HepG2 (cell line): ENCODE results near the gene SPTBN5. TPM values are rescaled to one million over a fixed set of nuclear protein-coding genes. Genes with fewer than 3 reads are reported as not detected.

Source experiments
- JARID2 ChIP-seq: sonication (generic); formaldehyde crosslinking; IDR thresholded peaks from 2 replicates; pipeline ENCODE4 v1.8.1; 2023; ENCODE audit warnings: missing genetic modification reagents, inconsistent platforms; ENCODE audit not compliant: insufficient replicate concordance
- KDM6A ChIP-seq: IDR thresholded peaks from 2 replicates; pipeline ENCODE4 v1.6.1; 2016; ENCODE audit warnings: low read depth
- SMAD3 ChIP-seq: sonication (generic); formaldehyde crosslinking; IDR thresholded peaks from 2 replicates; pipeline ENCODE4 v1.4.0; 2020; ENCODE audit warnings: missing genetic modification reagents
- SP5 ChIP-seq: IDR thresholded peaks from 2 replicates; pipeline ENCODE4 v1.6.1; 2016; ENCODE audit warnings: low read depth, borderline replicate concordance
- ZFX ChIP-seq: sonication (generic); formaldehyde crosslinking; IDR thresholded peaks from 2 replicates; pipeline ENCODE4 v1.4.0; 2020; ENCODE audit warnings: mild to moderate bottlenecking, low read depth, missing genetic modification reagents, moderate library complexity
- ZNF569 ChIP-seq: sonication (generic); formaldehyde crosslinking; IDR thresholded peaks from 2 replicates; pipeline ENCODE4 v1.5.0; 2020; ENCODE audit warnings: mild to moderate bottlenecking, missing genetic modification reagents, moderate library complexity, borderline replicate concordance
- polyA plus RNA-seq, 8 experiments: library from polyadenylated mRNA; depleted of rRNA in 3 of 8; stranded (reverse) in 7 of 8; unstranded in 1 of 8; fragments of >200 nt; fragmentation: Illumina TruSeq in 4 of 8; extraction: Trizol in 4 of 8; gene quantifications; 2 replicates each; pipeline versions ENCODE4 v1.2.1 to v1.2.3, GENCODE V29; 2011 to 2016; ENCODE audit warnings: low read depth in 4 of 8, missing spikeins in 1 of 8, mixed read lengths in 1 of 8; ENCODE audit not compliant: insufficient read depth in 1 of 8
- total RNA-seq, 5 experiments: library from RNA; depleted of rRNA; stranded (reverse); fragments of >200 nt; fragmentation: Illumina TruSeq; extraction: Trizol; gene quantifications; 2 replicates each; pipeline ENCODE4 v1.2.3, GENCODE V29; 2016; ENCODE audit warnings: low read depth in 1 of 5
- TF ChIP-seq, protein P1 (sequence below): sonication (generic); formaldehyde crosslinking; IDR thresholded peaks from 2 replicates; pipeline ENCODE4 v1.5.0; 2020; ENCODE audit warnings: mild to moderate bottlenecking, missing genetic modification reagents
- TF ChIP-seq, protein P2 (sequence below): sonication (generic); formaldehyde crosslinking; IDR thresholded peaks from 2 replicates; pipeline ENCODE4 v1.5.1; 2020; ENCODE audit warnings: mild to moderate bottlenecking, moderate library complexity, missing genetic modification reagents
- TF ChIP-seq, protein P3 (sequence below): IDR thresholded peaks from 2 replicates; pipeline ENCODE4 v1.6.1; 2018; ENCODE audit warnings: missing genetic modification reagents, mild to moderate bottlenecking, missing compliant biosample characterization
- TF ChIP-seq, protein P4 (sequence below): IDR thresholded peaks from 2 replicates; pipeline ENCODE4 v1.6.1; 2016; ENCODE audit warnings: missing compliant biosample characterization, missing genetic modification reagents, borderline replicate concordance
- TF ChIP-seq, protein P5 (sequence below): sonication (generic); formaldehyde crosslinking; IDR thresholded peaks from 2 replicates; pipeline ENCODE4 v1.5.0; 2020; ENCODE audit warnings: missing genetic modification reagents
- TF ChIP-seq, protein P6 (sequence below): sonication (generic); formaldehyde crosslinking; IDR thresholded peaks from 2 replicates; pipeline ENCODE4 v1.5.1; 2020; ENCODE audit warnings: mild to moderate bottlenecking, missing genetic modification reagents, moderate library complexity

The SPTBN5 gene
- total and polyA plus RNA-seq, 2 of the 13 experiments (the other 11 are each of a cell fraction or from before 2014, with no cell fraction given), result 0.01 to 0.07 TPM

DNA sequence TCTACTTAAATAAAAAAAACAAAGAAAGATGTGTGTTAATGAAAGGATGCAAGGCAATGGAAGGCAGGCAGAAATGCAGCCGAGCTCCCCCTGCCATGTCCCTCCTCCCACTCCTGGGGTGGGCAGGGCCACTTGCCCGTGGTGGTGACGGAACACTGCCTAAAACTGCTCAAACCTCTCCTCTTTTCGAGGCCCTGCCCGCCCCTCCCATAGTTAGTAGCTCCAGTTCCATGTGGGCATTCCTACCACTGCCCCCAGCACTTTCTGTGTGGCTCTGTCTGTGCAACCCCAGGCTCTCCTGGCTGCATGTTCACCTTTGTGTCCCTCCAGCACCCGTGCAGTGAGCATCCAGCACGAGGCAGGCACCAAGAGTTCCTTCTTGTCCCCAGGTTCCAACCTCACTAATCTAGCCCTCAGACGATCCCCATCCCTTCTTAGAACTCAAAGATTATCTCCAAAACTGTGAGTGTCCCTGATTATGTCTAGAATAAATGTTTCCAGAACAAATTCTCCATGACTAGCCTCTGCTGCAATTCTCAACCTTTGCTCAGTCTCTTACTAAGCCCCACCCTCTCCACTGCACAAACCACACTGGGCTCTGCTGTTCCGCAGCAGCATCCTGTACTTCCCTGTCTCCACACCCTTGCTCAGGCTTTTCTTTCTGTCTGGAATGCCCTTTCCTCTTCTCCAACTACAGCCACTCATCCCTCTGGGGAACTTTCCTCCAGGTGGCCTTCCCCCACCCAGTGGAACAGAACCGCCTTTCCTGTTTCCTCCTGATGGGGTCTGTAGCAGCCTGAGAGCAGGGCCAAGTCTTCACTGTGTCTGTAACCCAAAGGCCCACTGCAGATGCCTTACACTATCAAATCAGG is 32.6 kb upstream of the SPTBN5 start (continued):
- TF ChIP-seq, protein P1, sequence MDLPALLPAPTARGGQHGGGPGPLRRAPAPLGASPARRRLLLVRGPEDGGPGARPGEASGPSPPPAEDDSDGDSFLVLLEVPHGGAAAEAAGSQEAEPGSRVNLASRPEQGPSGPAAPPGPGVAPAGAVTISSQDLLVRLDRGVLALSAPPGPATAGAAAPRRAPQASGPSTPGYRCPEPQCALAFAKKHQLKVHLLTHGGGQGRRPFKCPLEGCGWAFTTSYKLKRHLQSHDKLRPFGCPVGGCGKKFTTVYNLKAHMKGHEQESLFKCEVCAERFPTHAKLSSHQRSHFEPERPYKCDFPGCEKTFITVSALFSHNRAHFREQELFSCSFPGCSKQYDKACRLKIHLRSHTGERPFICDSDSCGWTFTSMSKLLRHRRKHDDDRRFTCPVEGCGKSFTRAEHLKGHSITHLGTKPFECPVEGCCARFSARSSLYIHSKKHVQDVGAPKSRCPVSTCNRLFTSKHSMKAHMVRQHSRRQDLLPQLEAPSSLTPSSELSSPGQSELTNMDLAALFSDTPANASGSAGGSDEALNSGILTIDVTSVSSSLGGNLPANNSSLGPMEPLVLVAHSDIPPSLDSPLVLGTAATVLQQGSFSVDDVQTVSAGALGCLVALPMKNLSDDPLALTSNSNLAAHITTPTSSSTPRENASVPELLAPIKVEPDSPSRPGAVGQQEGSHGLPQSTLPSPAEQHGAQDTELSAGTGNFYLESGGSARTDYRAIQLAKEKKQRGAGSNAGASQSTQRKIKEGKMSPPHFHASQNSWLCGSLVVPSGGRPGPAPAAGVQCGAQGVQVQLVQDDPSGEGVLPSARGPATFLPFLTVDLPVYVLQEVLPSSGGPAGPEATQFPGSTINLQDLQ (CRISPR knock-in tag), result no peak
- no peak for TF ChIP-seq JARID2 (CRISPR knock-in tag)
- no peak for TF ChIP-seq ZFX (CRISPR knock-in tag)
- TF ChIP-seq, protein P2, sequence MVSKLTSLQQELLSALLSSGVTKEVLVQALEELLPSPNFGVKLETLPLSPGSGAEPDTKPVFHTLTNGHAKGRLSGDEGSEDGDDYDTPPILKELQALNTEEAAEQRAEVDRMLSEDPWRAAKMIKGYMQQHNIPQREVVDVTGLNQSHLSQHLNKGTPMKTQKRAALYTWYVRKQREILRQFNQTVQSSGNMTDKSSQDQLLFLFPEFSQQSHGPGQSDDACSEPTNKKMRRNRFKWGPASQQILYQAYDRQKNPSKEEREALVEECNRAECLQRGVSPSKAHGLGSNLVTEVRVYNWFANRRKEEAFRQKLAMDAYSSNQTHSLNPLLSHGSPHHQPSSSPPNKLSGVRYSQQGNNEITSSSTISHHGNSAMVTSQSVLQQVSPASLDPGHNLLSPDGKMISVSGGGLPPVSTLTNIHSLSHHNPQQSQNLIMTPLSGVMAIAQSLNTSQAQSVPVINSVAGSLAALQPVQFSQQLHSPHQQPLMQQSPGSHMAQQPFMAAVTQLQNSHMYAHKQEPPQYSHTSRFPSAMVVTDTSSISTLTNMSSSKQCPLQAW (CRISPR knock-in tag), result no peak
- TF ChIP-seq SMAD3 (CRISPR knock-in tag), result no peak
- TF ChIP-seq, protein P3, sequence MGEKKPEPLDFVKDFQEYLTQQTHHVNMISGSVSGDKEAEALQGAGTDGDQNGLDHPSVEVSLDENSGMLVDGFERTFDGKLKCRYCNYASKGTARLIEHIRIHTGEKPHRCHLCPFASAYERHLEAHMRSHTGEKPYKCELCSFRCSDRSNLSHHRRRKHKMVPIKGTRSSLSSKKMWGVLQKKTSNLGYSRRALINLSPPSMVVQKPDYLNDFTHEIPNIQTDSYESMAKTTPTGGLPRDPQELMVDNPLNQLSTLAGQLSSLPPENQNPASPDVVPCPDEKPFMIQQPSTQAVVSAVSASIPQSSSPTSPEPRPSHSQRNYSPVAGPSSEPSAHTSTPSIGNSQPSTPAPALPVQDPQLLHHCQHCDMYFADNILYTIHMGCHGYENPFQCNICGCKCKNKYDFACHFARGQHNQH (CRISPR knock-in tag), result 0 out of 2 replicates have a peak, but pooled peaks have one; percentile 24
- no peak for TF ChIP-seq KDM6A (CRISPR knock-in tag)
- TF ChIP-seq, protein P4, sequence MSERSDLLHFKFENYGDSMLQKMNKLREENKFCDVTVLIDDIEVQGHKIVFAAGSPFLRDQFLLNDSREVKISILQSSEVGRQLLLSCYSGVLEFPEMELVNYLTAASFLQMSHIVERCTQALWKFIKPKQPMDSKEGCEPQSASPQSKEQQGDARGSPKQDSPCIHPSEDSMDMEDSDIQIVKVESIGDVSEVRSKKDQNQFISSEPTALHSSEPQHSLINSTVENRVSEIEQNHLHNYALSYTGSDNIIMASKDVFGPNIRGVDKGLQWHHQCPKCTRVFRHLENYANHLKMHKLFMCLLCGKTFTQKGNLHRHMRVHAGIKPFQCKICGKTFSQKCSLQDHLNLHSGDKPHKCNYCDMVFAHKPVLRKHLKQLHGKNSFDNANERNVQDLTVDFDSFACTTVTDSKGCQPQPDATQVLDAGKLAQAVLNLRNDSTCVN (CRISPR knock-in tag), result peak; percentile 40; the same call in 1 of the 2 replicates
- TF ChIP-seq SP5 (CRISPR knock-in tag), result 0 out of 2 replicates have a peak, but pooled peaks have one; percentile 10
- TF ChIP-seq, protein P5, sequence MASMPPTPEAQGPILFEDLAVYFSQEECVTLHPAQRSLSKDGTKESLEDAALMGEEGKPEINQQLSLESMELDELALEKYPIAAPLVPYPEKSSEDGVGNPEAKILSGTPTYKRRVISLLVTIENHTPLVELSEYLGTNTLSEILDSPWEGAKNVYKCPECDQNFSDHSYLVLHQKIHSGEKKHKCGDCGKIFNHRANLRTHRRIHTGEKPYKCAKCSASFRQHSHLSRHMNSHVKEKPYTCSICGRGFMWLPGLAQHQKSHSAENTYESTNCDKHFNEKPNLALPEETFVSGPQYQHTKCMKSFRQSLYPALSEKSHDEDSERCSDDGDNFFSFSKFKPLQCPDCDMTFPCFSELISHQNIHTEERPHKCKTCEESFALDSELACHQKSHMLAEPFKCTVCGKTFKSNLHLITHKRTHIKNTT, result no peak
- TF ChIP-seq, protein P6, sequence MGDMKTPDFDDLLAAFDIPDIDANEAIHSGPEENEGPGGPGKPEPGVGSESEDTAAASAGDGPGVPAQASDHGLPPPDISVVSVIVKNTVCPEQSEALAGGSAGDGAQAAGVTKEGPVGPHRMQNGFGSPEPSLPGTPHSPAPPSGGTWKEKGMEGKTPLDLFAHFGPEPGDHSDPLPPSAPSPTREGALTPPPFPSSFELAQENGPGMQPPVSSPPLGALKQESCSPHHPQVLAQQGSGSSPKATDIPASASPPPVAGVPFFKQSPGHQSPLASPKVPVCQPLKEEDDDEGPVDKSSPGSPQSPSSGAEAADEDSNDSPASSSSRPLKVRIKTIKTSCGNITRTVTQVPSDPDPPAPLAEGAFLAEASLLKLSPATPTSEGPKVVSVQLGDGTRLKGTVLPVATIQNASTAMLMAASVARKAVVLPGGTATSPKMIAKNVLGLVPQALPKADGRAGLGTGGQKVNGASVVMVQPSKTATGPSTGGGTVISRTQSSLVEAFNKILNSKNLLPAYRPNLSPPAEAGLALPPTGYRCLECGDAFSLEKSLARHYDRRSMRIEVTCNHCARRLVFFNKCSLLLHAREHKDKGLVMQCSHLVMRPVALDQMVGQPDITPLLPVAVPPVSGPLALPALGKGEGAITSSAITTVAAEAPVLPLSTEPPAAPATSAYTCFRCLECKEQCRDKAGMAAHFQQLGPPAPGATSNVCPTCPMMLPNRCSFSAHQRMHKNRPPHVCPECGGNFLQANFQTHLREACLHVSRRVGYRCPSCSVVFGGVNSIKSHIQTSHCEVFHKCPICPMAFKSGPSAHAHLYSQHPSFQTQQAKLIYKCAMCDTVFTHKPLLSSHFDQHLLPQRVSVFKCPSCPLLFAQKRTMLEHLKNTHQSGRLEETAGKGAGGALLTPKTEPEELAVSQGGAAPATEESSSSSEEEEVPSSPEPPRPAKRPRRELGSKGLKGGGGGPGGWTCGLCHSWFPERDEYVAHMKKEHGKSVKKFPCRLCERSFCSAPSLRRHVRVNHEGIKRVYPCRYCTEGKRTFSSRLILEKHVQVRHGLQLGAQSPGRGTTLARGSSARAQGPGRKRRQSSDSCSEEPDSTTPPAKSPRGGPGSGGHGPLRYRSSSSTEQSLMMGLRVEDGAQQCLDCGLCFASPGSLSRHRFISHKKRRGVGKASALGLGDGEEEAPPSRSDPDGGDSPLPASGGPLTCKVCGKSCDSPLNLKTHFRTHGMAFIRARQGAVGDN (CRISPR knock-in tag), result peak; percentile 44; the same call in 1 of the 2 replicates
- TF ChIP-seq ZNF569 (CRISPR knock-in tag), result no peak
